Keratinocyte (primary cell): ENCODE results near the gene HELZ2. TPM values are rescaled to one million over a fixed set of nuclear protein-coding genes. Genes with fewer than 3 reads are reported as not detected.

Experiments used
- DNase-seq: peaks from one replicate; pipeline ENCODE4 v3.0.0-alpha.2; 2011; ENCODE audit warnings: low read depth, missing footprints, low spot score
- FAIRE-seq: peaks from 2 replicates; lab custom pipeline; 2011; peaks lifted over from hg19 to GRCh38; lab: Jason Lieb, UNC
- H2AFZ ChIP-seq: 2 replicates; pipeline ENCODE4 v1.6.0; 2012; ENCODE audit warnings: low read length, control low read depth, inconsistent platforms; ENCODE audit not compliant: control insufficient read depth
- H3K27ac ChIP-seq: 2 replicates; pipeline ENCODE4 v1.5.1; 2011; ENCODE audit warnings: low read length; ENCODE audit not compliant: control insufficient read depth, insufficient read depth
- H3K27me3 ChIP-seq: 3 replicates; pipeline ENCODE4 v1.6.0; 2011; ENCODE audit warnings: low read length; ENCODE audit not compliant: control insufficient read depth, insufficient read depth; ENCODE audit errors: extremely low read depth
- H3K36me3 ChIP-seq, 2 experiments: 2 replicates in 1 of 2; 3 replicates in 1 of 2; pipeline ENCODE4 v1.5.1; 2011; ENCODE audit warnings: low read length in 2 of 2, mild to moderate bottlenecking in 1 of 2; ENCODE audit not compliant: control insufficient read depth in 2 of 2, insufficient read depth in 2 of 2; ENCODE audit errors: extremely low read depth in 1 of 2
- H3K4me1 ChIP-seq: 3 replicates; pipeline ENCODE4 v1.5.1; 2011; ENCODE audit warnings: low read length; ENCODE audit not compliant: control insufficient read depth, insufficient read depth; ENCODE audit errors: extremely low read depth
- H3K4me2 ChIP-seq: 3 replicates; pipeline ENCODE4 v1.6.0; 2011; ENCODE audit warnings: low read depth, low read length; ENCODE audit not compliant: control insufficient read depth, insufficient read depth; ENCODE audit errors: extremely low read depth
- H3K4me3 ChIP-seq, 3 experiments: fragments of 200-600 bp in 1 of 3; sonication (generic) in 1 of 3; 2 replicates in 2 of 3; 3 replicates in 1 of 3; pipeline ENCODE4 v1.5.1; 2011 to 2016; ENCODE audit warnings: low read length in 3 of 3, mild to moderate bottlenecking in 3 of 3, control low read depth in 2 of 3, inconsistent platforms in 1 of 3, low read depth in 1 of 3, mixed read lengths in 1 of 3, mixed run types in 1 of 3, moderate library complexity in 1 of 3; ENCODE audit not compliant: control insufficient read depth in 2 of 3, insufficient read depth in 2 of 3; ENCODE audit errors: extremely low read depth in 1 of 3
- H3K79me2 ChIP-seq: 2 replicates; pipeline ENCODE4 v1.6.0; 2012; ENCODE audit warnings: low read length; ENCODE audit not compliant: control insufficient read depth, insufficient read depth
- H3K9ac ChIP-seq: 3 replicates; pipeline ENCODE4 v1.6.0; 2011; ENCODE audit warnings: low read length; ENCODE audit not compliant: control insufficient read depth, insufficient read depth; ENCODE audit errors: extremely low read depth
- H3K9me1 ChIP-seq: 3 replicates; pipeline ENCODE4 v1.6.0; 2011; ENCODE audit warnings: low read length; ENCODE audit not compliant: control insufficient read depth, insufficient read depth; ENCODE audit errors: extremely low read depth
- H3K9me3 ChIP-seq: 2 replicates; pipeline ENCODE4 v1.5.1; 2012; ENCODE audit warnings: low read depth, low read length; ENCODE audit not compliant: control insufficient read depth
- H4K20me1 ChIP-seq: 3 replicates; pipeline ENCODE4 v1.6.0; 2011; ENCODE audit warnings: low read length; ENCODE audit not compliant: control insufficient read depth, insufficient read depth; ENCODE audit errors: extremely low read depth
- EZH2 ChIP-seq: IDR thresholded peaks from one replicate; pipeline ENCODE4 v1.6.1; 2012; ENCODE audit warnings: inconsistent platforms, mild to moderate bottlenecking, low read length, moderate library complexity
- dilution Hi-C: fragments of 300-500 bp; cut with MboI; formaldehyde crosslinking; loops from one replicate; pipeline ENCODE4 v1.7.0; 2020; ENCODE audit warnings: low sequenced_read_pairs; ENCODE audit not compliant: extremely low pct_ligation_motif_present
- polyA plus RNA-seq, 5 experiments: library from polyadenylated mRNA; depleted of rRNA in 3 of 5; stranded (reverse) in 3 of 5; stranded (forward) in 1 of 5; unstranded in 1 of 5; fragments of >200 nt; gene quantifications; 1 replicate in 1 of 5; 2 replicates in 3 of 5; 3 replicates in 1 of 5; pipeline versions ENCODE4 v1.2.1 to v1.2.3, GENCODE V29; 2011 to 2012; ENCODE audit warnings: missing spikeins in 2 of 5, low read depth in 1 of 5, low replicate concordance in 1 of 5
- TF ChIP-seq, protein P1 (sequence below), 3 experiments: IDR thresholded peaks in 1 of 3; conservative IDR thresholded peaks in 1 of 3; optimal IDR thresholded peaks in 1 of 3; 2 replicates in 2 of 3; 3 replicates in 1 of 3; pipeline versions ENCODE3 to v1.5.1; 2011; ENCODE audit warnings: low read length in 3 of 3, mild to moderate bottlenecking in 3 of 3, moderate library complexity in 2 of 3, control low read depth in 1 of 3, inconsistent platforms in 1 of 3; ENCODE audit not compliant: insufficient read depth in 2 of 3; ENCODE audit errors: extremely low read depth in 1 of 3

HELZ2 gene
- polyA plus RNA-seq, 1 donor (not counting 4 experiments of a cell fraction or from before 2014, with no cell fraction given), result 14.8 TPM

DNA sequence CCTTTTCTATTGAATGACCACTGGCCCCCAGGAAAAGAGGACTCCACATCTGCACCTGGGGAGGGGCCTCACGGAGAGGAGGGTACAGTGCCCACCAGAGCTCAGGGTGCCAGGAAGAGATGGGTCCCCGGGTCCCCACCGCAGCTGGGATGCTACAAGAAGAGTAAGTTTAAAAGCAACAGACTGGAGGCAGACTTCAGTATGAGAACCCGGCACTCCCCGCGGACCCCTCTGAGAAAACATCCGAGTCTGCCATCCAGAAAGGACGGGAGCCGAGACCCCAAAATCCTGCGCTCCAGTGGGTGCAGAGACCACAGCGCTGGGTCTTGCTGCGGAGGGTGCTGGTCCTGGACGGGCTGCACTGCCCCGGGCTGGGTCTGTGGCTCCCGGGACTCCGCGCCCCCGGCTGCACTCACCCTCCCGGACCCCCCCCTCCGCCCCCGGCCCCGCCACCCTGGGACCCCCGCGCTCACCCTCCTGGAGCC, 350 bp downstream of the HELZ2 start:
- H3K4me3 ChIP-seq, result peak overlapping the region; percentile 78 to 96 (median 91)
- no peak for FAIRE-seq
- TF ChIP-seq, protein P1, sequence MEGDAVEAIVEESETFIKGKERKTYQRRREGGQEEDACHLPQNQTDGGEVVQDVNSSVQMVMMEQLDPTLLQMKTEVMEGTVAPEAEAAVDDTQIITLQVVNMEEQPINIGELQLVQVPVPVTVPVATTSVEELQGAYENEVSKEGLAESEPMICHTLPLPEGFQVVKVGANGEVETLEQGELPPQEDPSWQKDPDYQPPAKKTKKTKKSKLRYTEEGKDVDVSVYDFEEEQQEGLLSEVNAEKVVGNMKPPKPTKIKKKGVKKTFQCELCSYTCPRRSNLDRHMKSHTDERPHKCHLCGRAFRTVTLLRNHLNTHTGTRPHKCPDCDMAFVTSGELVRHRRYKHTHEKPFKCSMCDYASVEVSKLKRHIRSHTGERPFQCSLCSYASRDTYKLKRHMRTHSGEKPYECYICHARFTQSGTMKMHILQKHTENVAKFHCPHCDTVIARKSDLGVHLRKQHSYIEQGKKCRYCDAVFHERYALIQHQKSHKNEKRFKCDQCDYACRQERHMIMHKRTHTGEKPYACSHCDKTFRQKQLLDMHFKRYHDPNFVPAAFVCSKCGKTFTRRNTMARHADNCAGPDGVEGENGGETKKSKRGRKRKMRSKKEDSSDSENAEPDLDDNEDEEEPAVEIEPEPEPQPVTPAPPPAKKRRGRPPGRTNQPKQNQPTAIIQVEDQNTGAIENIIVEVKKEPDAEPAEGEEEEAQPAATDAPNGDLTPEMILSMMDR (optimal IDR thresholded peaks at IDR 0.05 in 1 of 3, IDR thresholded peaks at IDR 0.05 in 1 of 3, conservative IDR thresholded peaks at IDR 0.05 in 1 of 3; ENCODE audit: extremely low read depth in 1 of 3, insufficient read depth in 2 of 3, low read length in 3 of 3), result no peak
- no peak for TF ChIP-seq EZH2

DNA sequence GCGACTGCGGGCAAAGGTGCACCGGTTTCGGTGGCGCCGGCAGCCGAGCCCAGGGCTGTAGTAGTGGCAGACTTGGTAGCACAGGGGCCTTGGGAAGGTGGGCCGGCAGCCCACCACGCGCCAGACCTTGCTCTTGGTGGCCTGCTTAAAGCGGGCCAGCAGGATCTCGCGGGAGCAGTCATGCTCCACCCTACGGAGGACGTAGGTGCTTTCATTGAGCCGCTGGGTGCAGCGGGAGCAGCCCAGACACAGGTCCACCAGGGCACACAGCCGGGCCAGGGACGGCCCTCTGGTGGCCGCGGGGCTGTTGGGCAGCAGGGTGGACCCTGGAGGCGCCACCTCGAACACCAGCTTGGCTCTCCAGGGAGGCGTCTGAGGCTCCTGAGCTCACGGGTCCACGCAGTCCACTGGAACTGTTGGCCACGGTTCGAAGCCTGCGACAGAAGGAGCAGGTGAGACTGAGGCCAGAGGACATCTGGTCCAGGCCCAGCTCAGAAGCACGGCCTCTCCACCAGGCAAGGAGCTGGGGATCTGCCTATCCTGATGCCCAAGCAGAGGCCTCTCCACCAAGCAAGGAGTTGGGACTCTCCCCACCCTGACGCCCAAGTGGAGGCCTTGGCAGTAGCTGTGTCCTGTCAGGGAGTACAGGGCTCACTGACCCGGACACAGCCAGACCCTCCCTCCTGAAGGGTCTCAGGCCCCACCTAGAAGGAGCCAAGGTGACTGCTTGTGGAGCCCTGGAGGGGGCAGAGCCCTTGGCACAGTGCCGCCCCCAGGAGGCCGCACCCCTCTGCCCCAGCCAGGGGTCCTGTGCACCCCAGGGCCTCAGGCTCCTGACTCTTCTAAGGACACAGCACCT, 1.0 kb downstream of the HELZ2 start:
- no peaks in the 10 kb centered on the region for H3K27me3 ChIP-seq
- peak overlapping the region; percentile 74 for H3K4me2 ChIP-seq
- peak overlapping the region; percentile 80 for H3K27ac ChIP-seq
- dilution Hi-C loops, result no loop called here
- DNase-seq, result no peak
- H4K20me1 ChIP-seq, result peaks cover under 1% of the 10 kb centered on the region
- peaks cover 13% of the 10 kb centered on the region for H3K4me1 ChIP-seq
- H3K79me2 ChIP-seq, result peaks cover 18% of the 10 kb centered on the region
- no peak for TF ChIP-seq EZH2
- TF ChIP-seq, protein P1 (optimal IDR thresholded peaks at IDR 0.05 in 1 of 3, IDR thresholded peaks at IDR 0.05 in 1 of 3, conservative IDR thresholded peaks at IDR 0.05 in 1 of 3; ENCODE audit: extremely low read depth in 1 of 3, insufficient read depth in 2 of 3, low read length in 3 of 3), result peak in 2 of 3 experiments; percentile 16 to 25
- no peak overlapping the region for H2AFZ ChIP-seq
- no peaks in the 10 kb centered on the region for H3K9me3 ChIP-seq
- no peaks in the 10 kb centered on the region for H3K9me1 ChIP-seq
- peak overlapping the region; percentile 93 for H3K9ac ChIP-seq
- peak overlapping the region; percentile 78 to 96 (median 91) for H3K4me3 ChIP-seq
- no peak for FAIRE-seq
- peaks cover 3 to 10% of the 10 kb centered on the region in 2 experiments for H3K36me3 ChIP-seq

More for the DNA sequence above, 350 bp downstream of the HELZ2 start:
- Histone ChIP-seq H2AFZ (no peak overlapping the region), H3K79me2 (peaks cover 18% of the 10 kb centered on the region), H3K9me3 (no peaks in the 10 kb centered on the region), H3K9ac (peak overlapping the region; percentile 93), H3K9me1 (no peaks in the 10 kb centered on the region), H3K27me3 (no peaks in the 10 kb centered on the region), H4K20me1 (no peaks in the 10 kb centered on the region), H3K36me3 (peaks cover 3 to 6% of the 10 kb centered on the region in 2 experiments), H3K4me2 (peak overlapping the region; percentile 74), H3K27ac (peak overlapping the region; percentile 80), H3K4me1 (peaks cover 13% of the 10 kb centered on the region)
- DNase-seq, result no peak
- dilution Hi-C loops, result no loop called here
